ENCODE results near the gene NUP153. TPM values are rescaled to one million over a fixed set of nuclear protein-coding genes. Genes with fewer than 3 reads are reported as not detected.

NUP153 gene
- polyA plus RNA-seq, 2 of the 4 experiments (the other 2 are of a cell fraction) = 26.4 to 47.3 TPM

- ATAC-seq = peak in 1 of 2 experiments; percentile 24; a peak in 2 of 6 replicates
- peak overlapping the region; percentile 22 to 73; a peak in 4 of 6 replicates for H3K27ac ChIP-seq
- H3K4me3 ChIP-seq = no peak overlapping the region
- H3K4me1 ChIP-seq = peaks cover 28% of the 10 kb centered on the region
- FAIRE-seq = no peak
- peak overlapping the region; percentile 67 for H3K4me2 ChIP-seq
- H3K9me3 ChIP-seq = no peaks in the 10 kb centered on the region
- ChIA-PET CTCF (no interaction called here), POLR2A (no interaction called here)
- DNase-seq (ENCODE audit: low read depth in 1 of 2, low spot score in 1 of 2) = no peak
- no peak for TF ChIP-seq CBX8 (IDR thresholded peaks at IDR 0.05)
- no peak for TF ChIP-seq POLR2A (IDR thresholded peaks at IDR 0.05; ENCODE audit: low read length)
- TF ChIP-seq PBX3 (IDR thresholded peaks at IDR 0.05) = no peak
- TF ChIP-seq ZNF302 (CRISPR knock-in tag; IDR thresholded peaks at IDR 0.05) = no peak
- no peak for TF ChIP-seq HDAC2 (IDR thresholded peaks at IDR 0.05)
- TF ChIP-seq ATOH8 (CRISPR knock-in tag; IDR thresholded peaks at IDR 0.05; ENCODE audit: low read depth) = no peak
- TF ChIP-seq MYC (IDR thresholded peaks at IDR 0.05; ENCODE audit: borderline replicate concordance, low read length) = no peak
- TF ChIP-seq USF2 (IDR thresholded peaks at IDR 0.05) = no peak
- TF ChIP-seq CHD2 (IDR thresholded peaks at IDR 0.05; ENCODE audit: low read length, partially characterized antibody) = no peak
- no peak for TF ChIP-seq EP300 (IDR thresholded peaks at IDR 0.05)
- no peak for TF ChIP-seq BCL3 (IDR thresholded peaks at IDR 0.05)
- no peak for TF ChIP-seq MAX (IDR thresholded peaks at IDR 0.05)
- TF ChIP-seq SREBF2 (IDR thresholded peaks at IDR 0.05) = no peak
- no peak for TF ChIP-seq HOXB13 (CRISPR knock-in tag; IDR thresholded peaks at IDR 0.05; ENCODE audit: low read depth)
- TF ChIP-seq RARB (CRISPR knock-in tag; IDR thresholded peaks at IDR 0.05) = no peak
- no peak for TF ChIP-seq PHF8 (IDR thresholded peaks at IDR 0.05; ENCODE audit: borderline replicate concordance, low read depth)
- WGBS (ENCODE audit: missing lambda C conversion rate) = 56% methylated on average over 8 of the region's 8 CpGs
Measured at GRCh38 chr6:17629824-17630510, 76.8 kb downstream of the NUP153 start.

- FAIRE-seq = no peak
- 60% methylated on average over 1 of the region's 1 CpG for WGBS (ENCODE audit: missing lambda C conversion rate)
- no peak overlapping the region for H3K4me3 ChIP-seq
- CTCF ChIA-PET = no interaction called here
- POLR2A ChIA-PET = no interaction called here
- H3K9me3 ChIP-seq = no peaks in the 10 kb centered on the region
- no peak overlapping the region for H3K4me2 ChIP-seq
- no peak for ATAC-seq
- TF ChIP-seq ESRRA (IDR thresholded peaks at IDR 0.05; ENCODE audit: borderline replicate concordance, low read length) = no peak
- peaks cover 28% of the 10 kb centered on the region for H3K4me1 ChIP-seq
- DNase-seq (ENCODE audit: low read depth in 1 of 2, low spot score in 1 of 2) = no peak
- H3K27ac ChIP-seq = 0 out of 6 replicates have a peak overlapping the region, but pooled peaks of 1 of the 2 experiments have one; percentile 3
Measured at GRCh38 chr6:17628873-17629272, 77.9 kb downstream of the NUP153 start.

GRCh38 chr6:17624396-17624795, 82.3 kb downstream of the NUP153 start:
- DNase-seq (ENCODE audit: low read depth in 1 of 2, low spot score in 1 of 2) (no peak), FAIRE-seq (no peak), ATAC-seq (no peak)
- peaks cover 5% of the 10 kb centered on the region; the same call in 2 of the 3 replicates for H3K4me1 ChIP-seq
- ChIA-PET POLR2A (no interaction called here), CTCF (no interaction called here)
- no peaks in the 10 kb centered on the region for H3K9me3 ChIP-seq
- H3K4me3 ChIP-seq = no peak overlapping the region
- H3K27ac ChIP-seq = no peak overlapping the region
- H3K4me2 ChIP-seq = no peak overlapping the region
- 86% methylated on average over 1 of the region's 1 CpG for WGBS (ENCODE audit: missing lambda C conversion rate)
- TF ChIP-seq HDAC2 (IDR thresholded peaks at IDR 0.05) (no peak), ZNF302 (CRISPR knock-in tag; IDR thresholded peaks at IDR 0.05) (no peak), PBX3 (IDR thresholded peaks at IDR 0.05) (no peak), ZSCAN20 (CRISPR knock-in tag; IDR thresholded peaks at IDR 0.05) (no peak), NPAS2 (CRISPR knock-in tag; IDR thresholded peaks at IDR 0.05; ENCODE audit: borderline replicate concordance) (no peak), SREBF2 (IDR thresholded peaks at IDR 0.05) (no peak), KDM1A (IDR thresholded peaks at IDR 0.05; ENCODE audit: low read depth) (no peak), ESRRA (IDR thresholded peaks at IDR 0.05; ENCODE audit: borderline replicate concordance, low read length) (no peak), HES2 (IDR thresholded peaks at IDR 0.05) (no peak), PHF8 (IDR thresholded peaks at IDR 0.05; ENCODE audit: borderline replicate concordance, low read depth) (no peak), REST (IDR thresholded peaks at IDR 0.05) (no peak), TFCP2L1 (CRISPR knock-in tag; IDR thresholded peaks at IDR 0.05) (no peak), HEYL (CRISPR knock-in tag; IDR thresholded peaks at IDR 0.05) (no peak)
